ENCODE measurements around the gene RPS16.

GRCh38 chr19:39427707-39428106 lies 8.0 kb downstream of the RPS16 start:
- TF ChIP-seq CTCF (IDR thresholded peaks at IDR 0.05; ENCODE audit: insufficient read depth, low read depth, low read length) = no peak
- TF ChIP-seq EZH2 (IDR thresholded peaks at IDR 0.05; ENCODE audit: insufficient read depth, low read length) = no peak
